Lower leg skin (tissue), 3 donors: ENCODE measurements around the gene ZNF804B.

Experiments used
- POLR2A ChIP-seq, 2 donors: fragments of 450-650 bp; IDR thresholded peaks; one replicate each; pipeline ENCODE4 v1.6.1; 2016 to 2017; ENCODE audit warnings: antibody characterized with exemption in 2 of 2, mild to moderate bottlenecking in 1 of 2, moderate library complexity in 1 of 2
- TF ChIP-seq, protein P1 (sequence below), 3 donors: fragments of 450-650 bp; IDR thresholded peaks; one replicate each; pipeline ENCODE4 v1.5.1; 2016; ENCODE audit warnings: antibody characterized with exemption in 3 of 3, mild to moderate bottlenecking in 3 of 3, moderate library complexity in 2 of 3

DNA sequence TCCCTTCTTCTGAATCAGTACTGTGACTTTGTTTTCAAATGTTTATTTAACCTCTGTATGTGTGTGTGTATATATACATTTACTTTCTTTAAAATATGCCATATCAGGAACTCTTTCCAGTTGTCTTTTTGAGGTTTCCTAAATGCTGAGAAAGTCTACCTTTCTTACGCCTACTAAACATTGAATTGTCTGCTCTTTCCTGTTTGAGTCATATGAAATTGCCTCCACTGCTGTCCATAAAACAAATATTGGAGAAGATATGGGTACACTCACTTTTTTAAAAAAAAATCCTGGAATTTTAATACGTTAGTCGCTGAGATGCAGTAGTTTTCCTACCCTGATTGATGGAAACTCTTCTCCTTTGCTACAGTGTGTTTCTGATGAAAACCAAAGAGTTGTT, 334.8 kb downstream of the ZNF804B start:
- TF ChIP-seq, protein P1, sequence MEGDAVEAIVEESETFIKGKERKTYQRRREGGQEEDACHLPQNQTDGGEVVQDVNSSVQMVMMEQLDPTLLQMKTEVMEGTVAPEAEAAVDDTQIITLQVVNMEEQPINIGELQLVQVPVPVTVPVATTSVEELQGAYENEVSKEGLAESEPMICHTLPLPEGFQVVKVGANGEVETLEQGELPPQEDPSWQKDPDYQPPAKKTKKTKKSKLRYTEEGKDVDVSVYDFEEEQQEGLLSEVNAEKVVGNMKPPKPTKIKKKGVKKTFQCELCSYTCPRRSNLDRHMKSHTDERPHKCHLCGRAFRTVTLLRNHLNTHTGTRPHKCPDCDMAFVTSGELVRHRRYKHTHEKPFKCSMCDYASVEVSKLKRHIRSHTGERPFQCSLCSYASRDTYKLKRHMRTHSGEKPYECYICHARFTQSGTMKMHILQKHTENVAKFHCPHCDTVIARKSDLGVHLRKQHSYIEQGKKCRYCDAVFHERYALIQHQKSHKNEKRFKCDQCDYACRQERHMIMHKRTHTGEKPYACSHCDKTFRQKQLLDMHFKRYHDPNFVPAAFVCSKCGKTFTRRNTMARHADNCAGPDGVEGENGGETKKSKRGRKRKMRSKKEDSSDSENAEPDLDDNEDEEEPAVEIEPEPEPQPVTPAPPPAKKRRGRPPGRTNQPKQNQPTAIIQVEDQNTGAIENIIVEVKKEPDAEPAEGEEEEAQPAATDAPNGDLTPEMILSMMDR (IDR thresholded peaks at IDR 0.05) = no peak
- TF ChIP-seq POLR2A (IDR thresholded peaks at IDR 0.05) = no peak
